Activated CD4-positive, alpha-beta T cell treated with anti-CD3 and anti-CD28 coated beads for 4 hours (primary cell): ENCODE measurements around the gene SRCIN1.
"Not testable (repeated sequence)": the region's sequence is repeated elsewhere in the genome, so short reads cannot be mapped to it uniquely, and the experiment has no call there.

ENCODE experiments used
- DNase-seq, 2 donors: peaks; one replicate each; pipeline ENCODE4 v3.0.0-alpha.2; 2020

Gene SRCIN1

GRCh38 chr17:38540514-38541045 lies 65.2 kb downstream of the SRCIN1 start:
- no peak for DNase-seq

DNA sequence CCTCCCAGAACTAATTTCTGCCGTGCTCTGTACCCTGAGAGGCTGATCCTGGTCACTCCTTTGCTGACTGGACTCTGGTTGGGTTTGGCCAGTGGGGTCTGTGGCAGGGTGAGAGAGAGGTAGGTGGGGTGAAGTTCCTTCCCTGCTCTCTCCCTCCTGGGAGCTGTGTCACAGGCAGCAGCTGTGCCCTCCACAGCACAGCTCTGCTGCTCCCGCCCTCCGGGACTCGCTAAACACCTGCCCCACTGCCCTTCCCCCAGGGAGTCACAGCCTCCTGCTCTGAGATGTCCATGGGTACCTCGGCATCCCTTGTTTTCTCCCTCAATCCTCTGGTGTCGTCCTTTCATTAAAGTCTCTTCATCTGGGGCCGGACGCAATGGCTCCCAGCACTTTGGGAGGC lies 66.4 kb downstream of the SRCIN1 start:
- no peak for DNase-seq

DNA sequence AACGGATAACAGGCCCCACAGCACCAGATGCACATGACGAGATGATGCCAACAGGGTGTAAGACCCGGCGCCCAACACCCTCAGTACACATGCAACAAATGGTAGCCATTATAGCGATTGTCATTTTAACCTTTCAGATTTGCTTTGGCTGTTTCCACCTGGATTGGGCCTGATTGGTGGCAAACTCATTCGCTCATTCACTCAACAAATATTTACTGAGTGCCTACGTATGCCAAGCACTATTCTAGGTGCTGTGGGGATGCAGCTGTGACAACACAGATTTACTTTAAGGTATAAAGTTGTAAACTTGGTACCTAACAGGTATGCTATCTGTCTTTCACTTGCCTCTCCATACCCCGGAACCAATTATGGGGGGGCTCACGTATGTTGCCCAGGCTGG lies 66.8 kb downstream of the SRCIN1 start:
- no peak for DNase-seq

DNA sequence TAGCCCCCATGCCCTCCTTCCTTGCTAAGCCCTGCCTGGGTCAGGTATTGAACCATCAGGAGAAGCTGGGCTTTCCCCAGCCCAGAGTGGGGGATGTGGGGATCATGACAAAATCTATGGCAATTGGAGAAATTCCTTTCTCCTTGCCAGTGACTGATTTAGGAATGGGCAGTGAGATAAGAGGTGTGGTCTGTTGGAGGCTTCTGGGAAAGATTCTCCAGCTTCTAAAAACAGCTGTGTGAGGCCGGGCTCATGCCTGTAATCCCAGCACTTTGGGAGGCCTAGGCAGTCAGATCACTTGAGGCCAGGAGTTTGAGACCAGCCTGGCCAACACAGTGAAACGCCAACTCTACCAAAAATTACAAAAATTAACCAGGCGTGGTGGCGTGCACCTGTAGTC lies 69.1 kb downstream of the SRCIN1 start:
- DNase-seq, result no peak

DNA sequence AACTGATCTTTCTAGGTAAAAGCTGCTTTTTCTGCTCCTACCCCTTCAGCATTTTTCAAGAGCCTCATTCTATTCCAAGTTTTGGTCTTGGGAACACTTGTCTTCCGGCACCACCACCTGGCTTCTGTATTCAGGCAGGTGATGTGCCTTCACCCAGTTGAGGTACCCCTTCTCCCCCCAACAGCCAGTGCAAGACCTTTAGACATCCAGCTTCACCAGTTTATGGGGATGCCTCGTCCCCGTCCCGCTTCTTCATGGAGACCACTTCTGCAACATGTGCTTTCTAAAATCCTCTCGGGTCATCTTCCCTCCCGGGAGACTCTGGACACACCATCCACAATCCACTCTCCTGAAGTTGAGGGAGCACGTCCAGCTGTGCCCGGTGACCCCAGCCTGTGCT lies 69.9 kb downstream of the SRCIN1 start:
- no peak for DNase-seq

DNA sequence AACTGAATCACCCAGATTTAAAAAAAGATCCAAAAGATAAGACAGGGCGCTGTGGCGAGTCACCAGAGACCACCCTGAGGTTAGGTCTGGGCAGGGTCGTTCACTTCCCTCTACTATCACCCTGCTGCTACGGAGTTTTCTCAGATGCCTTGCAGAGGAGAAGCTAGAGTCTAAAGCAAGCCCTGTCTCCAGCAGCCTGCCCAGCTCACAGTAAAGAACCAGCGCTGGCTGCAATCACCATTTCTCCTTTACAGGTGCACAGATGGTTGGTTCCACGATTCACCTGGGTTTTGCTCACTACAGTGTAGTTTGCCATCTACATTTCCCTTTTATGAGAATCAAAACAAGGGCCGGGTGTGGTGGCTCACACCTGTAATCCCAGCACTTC lies 71.3 kb downstream of the SRCIN1 start:
- DNase-seq, result no peak

DNA sequence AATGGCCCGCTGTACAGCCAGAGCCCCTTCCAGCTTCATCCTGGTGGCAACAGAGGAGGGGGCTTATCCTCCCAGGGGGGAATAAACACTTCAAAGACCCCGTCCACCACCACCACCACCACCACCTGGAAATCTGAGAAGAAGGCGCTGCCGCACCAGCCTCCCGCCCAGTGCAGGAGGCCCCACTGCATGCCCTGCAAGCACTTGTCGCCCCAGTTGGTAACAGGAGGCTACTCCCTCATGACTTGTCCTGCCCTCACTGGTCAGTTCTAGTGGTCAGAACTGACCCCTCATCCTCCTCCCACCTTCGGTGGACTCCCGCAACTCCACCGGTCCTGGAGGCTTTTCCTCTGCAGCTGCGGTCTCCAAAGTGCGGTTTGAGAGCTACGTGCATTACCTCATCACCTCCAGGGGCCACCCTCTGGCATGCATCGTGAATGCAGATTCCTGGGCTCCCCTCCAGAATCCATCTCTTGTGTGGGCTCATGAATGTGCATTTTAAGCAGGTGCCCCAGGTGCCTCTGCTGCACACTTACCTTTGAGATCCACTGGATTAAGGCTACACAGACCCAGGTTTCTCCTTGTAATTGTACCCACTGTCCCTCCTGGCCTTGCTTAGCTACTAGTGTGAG lies 71.8 kb downstream of the SRCIN1 start:
- no peak for DNase-seq

GRCh38 chr17:38533241-38533640 lies 72.5 kb downstream of the SRCIN1 start:
- DNase-seq, result no peak

DNA sequence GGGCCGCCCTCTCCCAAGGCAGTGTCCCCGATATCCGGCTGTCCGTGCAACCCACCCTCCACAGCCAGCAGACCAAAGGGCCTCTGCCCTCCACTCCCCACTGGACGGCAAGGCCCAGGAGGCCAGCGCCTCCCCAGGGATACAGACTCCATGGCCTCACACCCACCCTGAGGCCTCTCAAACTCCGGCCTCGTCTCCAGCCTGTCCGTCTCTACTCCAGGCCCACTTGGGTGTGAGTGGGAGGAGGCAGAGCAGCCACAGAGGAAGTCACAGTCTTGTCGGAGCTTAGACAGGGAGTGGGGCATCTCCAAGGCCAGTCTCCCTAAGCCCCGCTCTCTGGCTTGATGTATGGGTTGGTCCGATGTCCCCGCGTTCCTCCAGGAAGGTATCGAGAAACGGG lies 73.3 kb downstream of the SRCIN1 start:
- DNase-seq, result no peak

DNA sequence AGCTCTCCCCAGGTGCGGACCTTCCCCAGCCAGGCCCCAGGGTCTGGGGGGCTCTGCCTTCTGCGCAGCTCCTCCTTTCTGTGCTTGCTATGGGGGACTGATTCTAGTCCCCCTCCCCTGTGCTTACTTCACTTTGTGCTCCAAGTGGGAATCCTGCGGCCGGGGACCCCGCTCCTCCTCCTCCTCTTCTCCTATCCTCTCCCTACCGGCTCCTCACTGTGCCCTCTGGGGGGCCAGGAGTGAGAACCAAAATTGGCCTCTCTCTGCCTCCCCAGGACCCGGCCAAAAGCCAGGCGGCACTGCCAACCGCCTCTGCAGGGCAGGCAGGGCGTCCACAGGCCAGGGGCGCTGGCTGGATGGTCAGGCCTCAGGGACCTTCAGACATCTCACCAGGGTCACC lies 74.0 kb downstream of the SRCIN1 start:
- not testable (repeated sequence) for DNase-seq

GRCh38 chr17:38530856-38531255 lies 74.9 kb downstream of the SRCIN1 start:
- not testable (repeated sequence) for DNase-seq

GRCh38 chr17:38528141-38528540 lies 77.6 kb downstream of the SRCIN1 start:
- DNase-seq, result not testable (repeated sequence)

DNA sequence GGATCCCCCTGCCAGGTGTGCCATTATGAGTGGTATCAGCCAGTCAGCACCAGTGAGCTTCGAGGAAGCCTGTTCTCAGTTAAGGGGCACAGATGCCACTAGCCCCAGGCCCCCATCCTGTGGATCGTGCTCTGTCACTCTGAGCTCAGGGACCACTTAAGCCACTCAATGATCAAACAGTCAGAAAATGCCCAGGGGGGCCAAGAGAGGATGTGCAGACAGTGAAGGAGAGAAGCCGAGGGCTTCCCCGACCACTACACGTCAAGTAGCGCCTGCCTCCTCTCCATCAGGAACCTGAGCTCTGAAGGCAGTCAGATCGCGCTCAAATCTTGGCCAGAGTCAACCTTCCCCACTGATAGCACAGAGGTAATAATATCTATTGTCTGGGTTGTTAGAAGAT lies 79.2 kb downstream of the SRCIN1 start:
- DNase-seq, result not testable (repeated sequence)

DNA sequence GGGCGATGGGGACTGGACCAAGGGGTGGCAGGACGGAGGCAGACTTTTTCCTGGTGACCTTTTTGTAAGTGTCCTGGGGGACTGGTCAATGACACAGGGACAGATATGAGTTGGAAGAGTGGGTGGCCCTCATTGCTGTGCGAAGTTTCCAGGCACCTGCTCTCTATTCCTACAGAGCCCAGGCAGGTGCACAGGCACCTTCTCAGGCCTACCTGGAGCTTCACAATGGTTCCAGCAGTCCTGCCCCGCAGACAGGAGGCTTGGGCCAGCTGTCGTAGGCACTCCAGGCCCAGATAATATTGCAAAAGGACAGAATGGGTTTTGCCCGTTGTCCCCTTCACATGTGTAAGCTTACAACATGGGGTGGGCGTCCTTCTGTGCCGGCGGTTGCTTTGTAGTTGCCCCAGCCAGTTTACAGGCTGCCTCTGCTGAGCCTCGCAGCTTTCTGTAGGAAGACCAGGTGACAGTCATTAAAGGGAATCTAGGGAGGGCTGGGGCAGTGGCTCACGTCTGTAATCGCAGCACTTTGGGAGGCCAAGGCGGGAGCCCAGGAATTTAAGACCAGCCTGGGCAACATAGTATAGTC lies 93.2 kb downstream of the SRCIN1 start:
- no peak for DNase-seq

DNA sequence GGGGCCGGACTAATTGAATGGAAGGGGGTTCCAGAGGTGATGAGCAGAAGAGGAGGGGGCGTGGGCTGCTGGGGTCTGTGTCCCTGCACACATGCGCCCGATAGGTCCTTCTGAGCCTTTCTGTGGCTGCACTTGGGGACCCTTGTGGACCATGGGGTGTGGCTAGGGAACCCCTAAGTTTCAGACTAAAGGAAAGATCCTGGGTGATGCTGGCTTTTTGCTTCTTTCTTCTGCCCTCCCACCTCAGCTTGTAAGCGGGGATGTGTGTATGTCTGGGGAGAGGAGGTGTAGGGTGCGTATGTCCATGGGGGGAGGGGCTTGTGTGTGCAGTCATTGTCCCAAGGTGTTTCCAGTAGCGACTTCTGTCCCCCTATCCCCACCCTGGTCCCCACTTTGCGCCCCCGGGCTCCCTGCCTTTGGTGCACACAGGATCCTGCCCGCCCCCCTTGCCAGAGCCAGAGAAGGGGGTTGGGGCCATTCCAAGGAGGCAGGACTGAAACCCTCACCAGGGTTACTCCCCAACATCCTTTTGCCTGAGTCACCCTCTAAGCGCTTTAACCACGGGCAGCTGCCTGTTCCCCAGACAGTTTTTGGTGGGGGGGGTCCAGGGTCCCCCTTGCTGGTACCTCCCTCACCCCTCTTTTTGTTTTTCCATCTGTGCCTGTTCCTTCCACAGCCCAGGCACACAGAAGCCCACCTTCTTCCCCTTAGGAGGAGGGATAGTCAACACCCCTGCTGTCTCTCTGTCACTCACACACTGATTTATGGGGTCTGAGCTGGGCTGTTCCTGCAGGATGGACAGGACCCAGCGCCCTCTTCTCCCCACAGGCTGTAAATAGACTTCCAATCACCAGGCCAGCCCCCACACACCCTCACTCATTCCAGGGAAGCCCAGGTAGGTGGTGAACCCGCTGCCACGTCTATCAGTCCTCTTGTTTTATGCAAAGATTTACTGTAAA lies 94.3 kb downstream of the SRCIN1 start:
- DNase-seq, result no peak

DNA sequence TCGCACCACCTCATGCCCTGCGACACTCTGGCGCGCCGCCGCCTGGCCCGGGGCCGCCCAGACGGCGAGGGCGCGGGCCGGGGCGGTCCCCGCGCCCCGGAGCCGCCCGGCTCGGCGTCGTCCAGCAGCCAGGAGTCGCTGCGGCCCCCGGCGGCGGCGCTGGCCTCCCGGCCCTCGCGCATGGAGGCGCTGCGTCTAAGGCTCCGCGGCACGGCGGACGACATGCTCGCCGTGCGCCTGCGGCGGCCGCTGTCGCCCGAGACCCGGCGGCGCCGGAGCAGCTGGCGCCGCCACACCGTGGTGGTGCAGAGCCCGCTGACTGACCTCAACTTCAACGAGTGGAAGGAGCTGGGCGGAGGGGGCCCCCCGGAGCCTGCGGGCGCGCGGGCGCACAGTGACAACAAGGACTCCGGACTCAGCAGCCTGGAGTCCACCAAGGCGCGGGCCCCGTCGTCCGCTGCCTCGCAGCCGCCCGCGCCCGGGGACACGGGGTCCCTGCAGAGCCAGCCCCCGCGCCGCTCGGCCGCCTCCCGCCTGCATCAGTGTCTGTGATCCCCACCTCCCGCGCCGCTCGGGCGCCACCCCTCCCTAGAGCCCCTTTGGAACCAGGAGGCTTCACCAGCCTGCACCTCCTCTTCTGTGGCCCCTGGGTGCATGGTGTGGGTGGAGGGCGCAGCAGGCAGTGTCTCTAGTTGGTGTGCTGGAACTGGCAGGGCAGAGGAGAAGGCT lies 95.2 kb downstream of the SRCIN1 start:
- no peak for DNase-seq

DNA sequence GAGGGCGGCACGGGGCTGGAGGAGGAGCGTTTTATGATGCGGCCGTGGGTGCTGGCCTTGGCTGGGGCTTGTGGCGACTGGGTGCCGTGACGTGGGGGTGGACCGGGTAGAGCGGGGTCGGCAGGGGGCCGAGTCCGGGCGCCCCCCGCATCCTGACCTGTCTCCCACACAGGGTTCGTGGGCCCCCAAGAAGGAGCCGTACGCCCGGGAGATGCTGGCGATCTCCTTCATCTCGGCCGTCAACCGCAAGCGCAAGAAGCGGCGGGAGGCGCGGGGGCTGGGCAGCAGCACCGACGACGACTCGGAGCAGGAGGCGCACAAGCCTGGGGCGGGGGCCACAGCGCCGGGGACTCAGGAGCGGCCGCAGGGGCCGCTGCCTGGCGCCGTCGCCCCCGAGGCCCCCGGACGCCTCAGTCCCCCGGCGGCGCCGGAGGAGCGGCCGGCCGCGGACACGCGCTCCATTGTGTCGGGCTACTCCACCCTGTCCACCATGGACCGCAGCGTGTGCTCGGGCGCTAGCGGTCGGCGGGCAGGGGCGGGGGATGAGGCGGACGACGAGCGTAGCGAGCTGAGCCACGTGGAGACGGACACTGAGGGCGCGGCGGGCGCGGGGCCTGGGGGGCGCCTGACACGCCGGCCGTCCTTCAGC lies 95.9 kb downstream of the SRCIN1 start:
- no peak for DNase-seq

DNA sequence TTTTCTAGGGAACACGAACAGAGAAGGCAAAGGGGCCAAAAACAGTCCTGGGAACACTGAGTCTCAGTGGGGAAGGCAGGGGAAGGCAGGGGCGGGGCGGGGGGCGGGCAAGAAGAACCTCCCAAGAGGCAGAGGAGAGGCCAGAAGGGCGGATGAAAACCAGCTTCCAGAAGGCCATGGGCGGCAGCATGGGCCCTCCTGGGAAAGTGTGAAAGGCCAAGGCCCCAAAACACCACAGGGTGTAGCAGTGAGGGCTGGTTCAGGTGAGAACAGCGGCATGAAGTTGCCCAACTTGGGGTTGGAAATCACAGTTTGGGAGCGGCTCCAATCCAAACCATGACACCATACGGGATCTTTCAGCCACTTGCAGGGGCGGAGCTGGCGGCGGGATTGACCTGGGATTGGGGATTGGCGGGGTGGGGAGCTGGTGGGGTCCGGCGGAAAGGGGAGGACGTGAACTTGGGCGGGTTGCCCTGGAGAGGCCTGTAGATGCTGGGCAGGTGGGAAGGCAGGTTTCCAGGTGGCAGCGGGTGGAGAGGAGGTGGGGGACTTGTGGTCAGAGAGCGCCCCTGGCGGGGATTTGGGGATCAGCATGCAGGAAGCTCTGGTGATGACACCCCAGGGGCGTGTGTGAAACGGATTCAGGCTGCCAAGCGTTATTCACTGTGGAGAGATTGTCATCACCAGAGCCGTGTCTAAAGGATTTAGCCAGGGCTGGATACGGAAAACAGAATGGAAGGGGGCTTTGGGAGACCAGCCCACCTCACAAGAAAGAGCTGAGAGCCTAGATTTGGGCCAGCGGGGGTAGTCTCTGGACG lies 96.6 kb downstream of the SRCIN1 start:
- peak; percentile 63 to 67 for DNase-seq

DNA sequence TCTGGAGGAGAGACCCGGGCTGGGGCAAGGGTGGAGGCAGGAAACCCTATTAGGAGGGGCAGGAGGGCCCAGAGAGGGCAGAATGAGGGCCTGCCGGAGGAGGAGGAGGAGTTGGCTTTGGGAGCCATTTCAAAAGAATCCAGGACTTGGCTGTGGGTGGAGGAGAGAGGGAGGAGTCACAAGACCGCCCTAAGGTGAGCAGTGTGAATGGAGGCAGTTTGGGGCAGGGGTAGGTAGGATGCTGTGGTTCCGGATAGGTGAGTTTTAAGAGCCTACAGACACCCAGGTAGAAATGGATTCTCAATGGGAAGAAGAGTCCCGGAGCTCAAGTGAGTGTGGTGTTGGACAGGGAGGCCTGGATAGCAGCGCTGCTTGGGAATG lies 97.2 kb downstream of the SRCIN1 start:
- no peak for DNase-seq

GRCh38 chr17:38507921-38508569 lies 97.7 kb downstream of the SRCIN1 start:
- no peak for DNase-seq

DNA sequence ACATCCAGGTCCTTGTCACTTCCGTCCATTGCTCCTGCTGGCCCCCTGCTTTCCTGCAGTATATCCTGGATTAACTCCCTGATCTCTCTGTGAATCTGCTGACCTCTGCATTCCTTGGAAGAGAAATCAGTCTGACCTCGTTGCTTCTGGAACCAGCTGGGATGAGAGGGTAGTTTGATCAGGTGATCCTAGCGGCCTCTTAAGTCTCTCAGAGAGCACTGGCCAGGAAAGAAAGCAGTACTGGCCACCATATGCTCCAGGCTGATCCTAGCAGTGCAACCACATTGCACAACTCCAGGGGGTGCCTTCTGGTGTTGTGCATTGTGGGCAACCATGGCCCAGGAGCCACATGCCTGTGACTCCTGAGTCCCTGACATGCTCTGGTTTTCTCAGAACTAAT lies 98.3 kb downstream of the SRCIN1 start:
- DNase-seq, result no peak
